ENCODE results near the gene NDC1.

DNA sequence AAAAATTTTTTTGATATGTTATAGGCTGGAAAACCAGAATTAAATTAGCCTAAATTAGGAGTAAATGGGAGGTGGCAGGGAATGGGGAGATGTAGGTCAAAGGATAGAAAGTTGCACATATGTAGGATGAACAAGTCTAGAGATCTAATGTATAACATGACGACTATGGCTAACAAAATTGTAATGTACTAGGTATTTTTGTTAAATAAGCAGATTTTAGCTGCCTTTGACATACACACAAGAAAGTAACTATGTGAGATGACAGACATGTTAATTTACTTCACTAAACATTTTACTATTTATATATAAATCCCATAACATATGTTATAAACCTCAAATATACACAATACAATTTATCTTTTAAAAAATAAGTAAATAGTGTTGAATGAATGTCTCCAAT, 68.9 kb downstream of the NDC1 start:
- TF ChIP-seq, protein P1, sequence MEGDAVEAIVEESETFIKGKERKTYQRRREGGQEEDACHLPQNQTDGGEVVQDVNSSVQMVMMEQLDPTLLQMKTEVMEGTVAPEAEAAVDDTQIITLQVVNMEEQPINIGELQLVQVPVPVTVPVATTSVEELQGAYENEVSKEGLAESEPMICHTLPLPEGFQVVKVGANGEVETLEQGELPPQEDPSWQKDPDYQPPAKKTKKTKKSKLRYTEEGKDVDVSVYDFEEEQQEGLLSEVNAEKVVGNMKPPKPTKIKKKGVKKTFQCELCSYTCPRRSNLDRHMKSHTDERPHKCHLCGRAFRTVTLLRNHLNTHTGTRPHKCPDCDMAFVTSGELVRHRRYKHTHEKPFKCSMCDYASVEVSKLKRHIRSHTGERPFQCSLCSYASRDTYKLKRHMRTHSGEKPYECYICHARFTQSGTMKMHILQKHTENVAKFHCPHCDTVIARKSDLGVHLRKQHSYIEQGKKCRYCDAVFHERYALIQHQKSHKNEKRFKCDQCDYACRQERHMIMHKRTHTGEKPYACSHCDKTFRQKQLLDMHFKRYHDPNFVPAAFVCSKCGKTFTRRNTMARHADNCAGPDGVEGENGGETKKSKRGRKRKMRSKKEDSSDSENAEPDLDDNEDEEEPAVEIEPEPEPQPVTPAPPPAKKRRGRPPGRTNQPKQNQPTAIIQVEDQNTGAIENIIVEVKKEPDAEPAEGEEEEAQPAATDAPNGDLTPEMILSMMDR (optimal IDR thresholded peaks at IDR 0.05 in 1 of 3, IDR thresholded peaks at IDR 0.05 in 1 of 3, conservative IDR thresholded peaks at IDR 0.05 in 1 of 3; ENCODE audit: extremely low read depth in 1 of 3, insufficient read depth in 2 of 3, low read length in 3 of 3), result no peak
- TF ChIP-seq EZH2 (IDR thresholded peaks at IDR 0.05; ENCODE audit: low read length), result no peak
